ENCODE data around the gene YAP1. TPM values are rescaled to one million over a fixed set of nuclear protein-coding genes. Genes with fewer than 3 reads are reported as not detected.

Gene YAP1
- total RNA-seq, 2 donors from 2014 or later, result 355 to 434 TPM

DNA sequence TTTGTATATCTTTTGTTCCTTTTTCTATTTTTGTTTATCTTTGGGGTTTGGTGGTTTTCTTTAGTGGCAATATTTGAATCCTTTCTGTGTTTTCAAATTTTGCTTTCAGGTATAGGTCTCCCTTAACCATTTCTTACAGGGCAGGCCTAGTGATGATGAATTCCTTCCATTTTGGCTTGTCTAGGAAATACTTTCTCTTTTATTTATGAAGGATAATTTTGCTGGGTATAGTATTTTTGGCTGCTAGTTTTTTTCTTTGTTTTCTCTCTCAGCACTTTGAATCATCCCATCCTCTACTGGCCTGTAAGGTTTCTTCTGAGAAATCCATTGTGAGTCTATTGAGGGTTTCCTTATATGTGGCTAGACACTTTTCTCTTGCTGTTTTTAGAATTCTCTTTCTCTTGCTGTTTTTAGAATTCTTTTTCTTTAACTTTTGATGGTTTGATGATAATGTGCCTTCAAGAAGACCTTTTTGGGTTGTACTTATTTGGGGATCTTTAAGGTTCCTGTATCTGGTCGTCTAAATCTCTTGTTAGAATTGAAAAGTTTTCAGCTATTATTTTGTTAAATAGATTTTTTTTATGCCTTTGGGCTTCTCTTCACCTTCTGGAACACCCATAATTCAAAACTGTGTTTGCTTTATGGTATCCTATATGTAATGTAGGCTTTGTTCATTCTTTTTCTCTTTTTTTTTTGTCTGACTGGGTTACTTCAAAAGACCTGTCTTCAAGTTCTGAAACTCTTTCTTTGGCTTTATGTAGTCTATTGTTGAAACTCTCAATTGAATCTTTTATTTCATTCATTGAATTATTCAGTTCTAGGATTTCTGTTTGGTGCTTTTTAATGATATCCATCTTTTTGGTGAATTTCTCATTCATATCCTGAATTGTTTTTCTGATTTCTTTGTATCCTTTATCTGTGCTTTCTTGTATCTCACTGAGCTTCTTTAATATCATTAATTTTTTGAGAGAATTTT is 38.5 kb upstream of the YAP1 start:
- H3K36me3 ChIP-seq, result no peaks in the 10 kb centered on the region
- H3K9me3 ChIP-seq, result peaks cover 13% of the 10 kb centered on the region
- TF ChIP-seq CTCF (IDR thresholded peaks at IDR 0.05), result no peak
- DNase-seq (ENCODE audit: low spot score), result no peak
- no peak overlapping the region for H3K4me3 ChIP-seq
- no peaks in the 10 kb centered on the region for H3K4me1 ChIP-seq (ENCODE audit: control insufficient read depth in 1 of 2, low read depth in 2 of 2)
- H3K27ac ChIP-seq, result no peak overlapping the region
- ATAC-seq (ENCODE audit: insufficient number of reproducible peaks, low FRiP score, low read depth), result no peak
- no peaks in the 10 kb centered on the region for H3K27me3 ChIP-seq (replicated peaks; ENCODE audit: insufficient read depth)

DNA sequence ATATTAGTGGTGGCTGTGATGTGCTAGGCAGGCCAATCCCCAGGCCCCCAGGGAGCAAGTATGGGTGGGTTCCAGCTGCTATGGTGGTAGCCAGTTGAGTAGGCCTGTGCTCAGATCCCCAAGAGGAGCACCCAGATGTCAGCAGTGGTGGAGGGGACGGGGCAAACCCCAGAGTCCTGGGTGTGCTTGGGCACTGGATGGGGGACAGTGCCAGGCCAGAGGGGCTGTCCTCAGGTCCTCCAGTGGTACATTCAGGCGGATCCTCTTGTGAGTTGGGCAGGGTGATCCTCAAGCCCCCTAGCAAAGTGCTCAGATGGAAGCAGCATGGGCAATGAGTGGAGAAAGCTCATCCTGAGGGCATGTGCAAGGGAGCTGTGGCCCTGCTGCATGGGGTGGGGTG is 37.0 kb upstream of the YAP1 start:
- Histone ChIP-seq H3K27me3 (replicated peaks; ENCODE audit: insufficient read depth) (no peaks in the 10 kb centered on the region), H3K36me3 (no peaks in the 10 kb centered on the region), H3K27ac (no peak overlapping the region), H3K9me3 (peaks cover 13% of the 10 kb centered on the region), H3K4me1 (ENCODE audit: control insufficient read depth in 1 of 2, low read depth in 2 of 2) (no peaks in the 10 kb centered on the region), H3K4me3 (no peak overlapping the region)
- TF ChIP-seq CTCF (IDR thresholded peaks at IDR 0.05), result no peak
- DNase-seq (ENCODE audit: low spot score) (no peak), ATAC-seq (ENCODE audit: insufficient number of reproducible peaks, low FRiP score, low read depth) (no peak)

DNA sequence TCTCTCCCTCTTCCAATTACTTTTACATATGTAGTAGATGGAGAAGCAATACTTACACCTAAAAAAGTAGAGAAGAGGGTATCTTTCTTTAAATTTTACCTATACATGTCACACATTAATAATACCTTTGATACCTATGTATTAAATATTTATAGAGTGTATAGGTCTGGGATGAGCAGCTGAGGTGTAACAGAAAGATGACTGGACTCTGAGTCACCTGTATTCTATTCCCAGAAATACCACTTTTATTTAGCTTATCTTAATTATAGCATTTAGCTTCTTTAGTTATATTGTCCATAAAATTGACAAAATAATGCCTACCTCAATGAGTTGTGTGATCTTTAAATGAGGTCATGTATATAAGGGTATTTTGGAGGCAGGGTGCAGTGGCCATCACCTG is 30.6 kb upstream of the YAP1 start:
- H3K9me3 ChIP-seq, result no peaks in the 10 kb centered on the region
- no peak overlapping the region for H3K4me3 ChIP-seq
- H3K27ac ChIP-seq, result no peak overlapping the region
- DNase-seq (ENCODE audit: low spot score) (no peak), ATAC-seq (ENCODE audit: insufficient number of reproducible peaks, low FRiP score, low read depth) (no peak)
- H3K36me3 ChIP-seq, result no peaks in the 10 kb centered on the region
- no peaks in the 10 kb centered on the region for H3K27me3 ChIP-seq (replicated peaks; ENCODE audit: insufficient read depth)
- no peaks in the 10 kb centered on the region for H3K4me1 ChIP-seq (ENCODE audit: control insufficient read depth in 1 of 2, low read depth in 2 of 2)
- no peak for TF ChIP-seq CTCF (IDR thresholded peaks at IDR 0.05)

DNA sequence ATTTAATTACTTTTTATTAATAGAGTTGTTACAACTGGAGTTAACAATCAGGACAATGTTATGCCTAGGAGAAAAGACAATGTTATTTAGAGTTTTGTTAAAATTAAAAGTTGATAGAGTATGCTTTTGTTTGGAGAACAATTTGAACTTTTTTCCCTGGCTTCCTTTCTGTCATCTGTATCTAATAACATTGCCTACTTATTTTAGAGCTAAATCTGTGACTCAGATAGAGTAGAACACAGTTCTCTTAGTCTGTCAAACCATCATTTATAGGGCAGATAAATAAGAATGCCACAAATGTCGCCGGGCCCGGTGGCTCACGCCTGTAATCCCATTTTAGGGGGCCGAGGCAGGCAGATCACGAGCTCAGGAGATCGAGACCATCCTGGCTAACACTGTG is 28.9 kb upstream of the YAP1 start:
- no peaks in the 10 kb centered on the region for H3K9me3 ChIP-seq
- no peak for DNase-seq (ENCODE audit: low spot score)
- H3K4me1 ChIP-seq (ENCODE audit: control insufficient read depth in 1 of 2, low read depth in 2 of 2), result no peaks in the 10 kb centered on the region
- no peak for ATAC-seq (ENCODE audit: insufficient number of reproducible peaks, low FRiP score, low read depth)
- no peak for TF ChIP-seq CTCF (IDR thresholded peaks at IDR 0.05)
- H3K27ac ChIP-seq, result no peak overlapping the region
- no peaks in the 10 kb centered on the region for H3K27me3 ChIP-seq (replicated peaks; ENCODE audit: insufficient read depth)
- no peaks in the 10 kb centered on the region for H3K36me3 ChIP-seq
- no peak overlapping the region for H3K4me3 ChIP-seq

DNA sequence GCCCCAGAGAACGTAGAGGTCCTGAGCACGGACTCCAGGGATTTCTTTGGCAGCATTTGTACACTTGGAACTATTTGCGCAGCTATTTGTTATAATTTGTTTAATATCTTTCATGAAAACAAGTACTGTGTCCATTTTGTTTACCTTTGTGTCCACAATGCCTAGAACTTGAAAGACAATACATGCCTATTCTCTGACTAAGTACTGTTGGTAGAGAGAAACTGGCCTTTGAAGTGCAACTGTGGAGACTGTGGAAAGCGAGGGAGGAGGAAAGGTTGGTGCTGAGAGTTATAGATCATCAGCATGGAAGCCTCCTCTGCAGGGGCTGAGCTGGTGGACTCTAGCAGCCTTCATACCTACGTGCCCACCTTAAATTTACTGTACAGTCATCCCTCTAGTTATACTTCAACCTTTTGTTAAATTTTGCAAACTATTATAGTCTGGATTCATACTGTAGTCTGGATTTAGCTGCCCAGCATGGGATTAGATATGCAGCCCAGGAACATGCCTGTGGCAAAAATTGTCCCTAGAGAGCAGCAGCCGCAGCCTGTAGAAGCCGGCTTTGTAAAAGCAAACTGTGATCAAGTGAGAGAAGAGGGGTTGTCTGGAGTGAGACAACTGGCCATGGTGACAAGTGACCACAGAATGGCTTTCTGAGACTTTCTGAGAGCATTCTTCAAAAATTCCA is 24.2 kb upstream of the YAP1 start:
- Histone ChIP-seq H3K36me3 (no peaks in the 10 kb centered on the region), H3K4me3 (no peak overlapping the region), H3K27me3 (replicated peaks; ENCODE audit: insufficient read depth) (no peaks in the 10 kb centered on the region), H3K27ac (no peak overlapping the region), H3K9me3 (no peaks in the 10 kb centered on the region), H3K4me1 (ENCODE audit: control insufficient read depth in 1 of 2, low read depth in 2 of 2) (no peaks in the 10 kb centered on the region)
- TF ChIP-seq CTCF (IDR thresholded peaks at IDR 0.05), result no peak
- no peak for ATAC-seq (ENCODE audit: insufficient number of reproducible peaks, low FRiP score, low read depth)
- no peak for DNase-seq (ENCODE audit: low spot score)
